ENCODE data around the gene THY1.

DNA sequence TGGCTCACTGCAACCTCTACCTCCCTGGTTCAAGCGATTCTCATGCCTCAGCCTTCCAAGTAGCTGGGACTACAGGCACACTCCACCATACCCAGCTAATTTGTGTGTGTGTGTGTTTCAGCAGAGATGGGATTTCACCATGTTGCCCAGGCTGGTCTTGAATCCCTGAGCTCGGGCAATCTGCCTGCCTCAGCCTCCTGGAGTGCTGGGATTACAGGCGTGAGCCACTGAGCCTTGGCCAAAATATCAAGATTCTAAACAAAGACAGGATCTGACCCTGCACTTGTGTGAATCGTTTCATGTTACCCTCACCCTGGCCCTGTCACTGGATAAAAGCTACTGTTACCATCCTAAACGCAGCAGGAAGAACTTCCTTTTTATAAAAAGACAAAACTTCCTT lies 15.6 kb upstream of the THY1 start:
- TF ChIP-seq, protein P1, sequence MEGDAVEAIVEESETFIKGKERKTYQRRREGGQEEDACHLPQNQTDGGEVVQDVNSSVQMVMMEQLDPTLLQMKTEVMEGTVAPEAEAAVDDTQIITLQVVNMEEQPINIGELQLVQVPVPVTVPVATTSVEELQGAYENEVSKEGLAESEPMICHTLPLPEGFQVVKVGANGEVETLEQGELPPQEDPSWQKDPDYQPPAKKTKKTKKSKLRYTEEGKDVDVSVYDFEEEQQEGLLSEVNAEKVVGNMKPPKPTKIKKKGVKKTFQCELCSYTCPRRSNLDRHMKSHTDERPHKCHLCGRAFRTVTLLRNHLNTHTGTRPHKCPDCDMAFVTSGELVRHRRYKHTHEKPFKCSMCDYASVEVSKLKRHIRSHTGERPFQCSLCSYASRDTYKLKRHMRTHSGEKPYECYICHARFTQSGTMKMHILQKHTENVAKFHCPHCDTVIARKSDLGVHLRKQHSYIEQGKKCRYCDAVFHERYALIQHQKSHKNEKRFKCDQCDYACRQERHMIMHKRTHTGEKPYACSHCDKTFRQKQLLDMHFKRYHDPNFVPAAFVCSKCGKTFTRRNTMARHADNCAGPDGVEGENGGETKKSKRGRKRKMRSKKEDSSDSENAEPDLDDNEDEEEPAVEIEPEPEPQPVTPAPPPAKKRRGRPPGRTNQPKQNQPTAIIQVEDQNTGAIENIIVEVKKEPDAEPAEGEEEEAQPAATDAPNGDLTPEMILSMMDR (IDR thresholded peaks at IDR 0.05): no peak
- TF ChIP-seq POLR2AphosphoS5 (IDR thresholded peaks at IDR 0.05) (no peak), EP300 (IDR thresholded peaks at IDR 0.05) (no peak)

All from sigmoid colon (tissue), 4 donors.